Measurements from ENCODE around the gene CCR3.

CCR3 gene

DNA sequence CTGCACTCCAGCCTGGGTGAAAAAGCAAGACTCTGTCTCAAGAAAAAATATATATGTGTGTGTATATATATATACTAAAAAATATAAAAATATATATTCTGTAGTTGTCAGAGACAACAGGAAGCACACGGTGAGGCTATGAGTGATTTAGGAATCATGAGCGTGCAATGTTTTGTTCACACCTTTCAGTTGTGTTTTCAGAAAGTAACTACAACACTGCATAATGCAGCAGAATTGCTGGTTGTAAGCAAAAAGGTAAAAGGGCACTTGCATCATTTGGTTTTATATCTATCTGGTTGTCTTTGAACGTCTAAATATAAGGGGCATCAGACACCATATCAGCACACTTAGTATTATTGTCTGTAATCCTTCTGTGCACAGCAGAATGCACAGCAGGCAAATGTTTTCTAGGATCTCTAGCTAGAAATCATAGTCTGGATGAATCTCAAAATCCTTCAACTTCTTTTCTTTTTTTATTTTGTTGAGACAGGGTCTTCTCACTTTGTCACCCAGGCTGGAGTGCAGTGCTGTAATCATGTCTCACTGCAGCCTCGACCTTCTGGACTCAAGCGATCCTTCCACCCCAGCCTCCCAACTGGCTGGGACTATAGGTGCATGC is 44.8 kb downstream of the CCR3 start:
- DNase-seq = no peak
- in situ Hi-C loops (cut with HindIII; ENCODE audit: low pct_ligation_motif_present, low pct_unique_long_range_greater_than_20kb, low sequenced_read_pairs) = no loop called here

DNA sequence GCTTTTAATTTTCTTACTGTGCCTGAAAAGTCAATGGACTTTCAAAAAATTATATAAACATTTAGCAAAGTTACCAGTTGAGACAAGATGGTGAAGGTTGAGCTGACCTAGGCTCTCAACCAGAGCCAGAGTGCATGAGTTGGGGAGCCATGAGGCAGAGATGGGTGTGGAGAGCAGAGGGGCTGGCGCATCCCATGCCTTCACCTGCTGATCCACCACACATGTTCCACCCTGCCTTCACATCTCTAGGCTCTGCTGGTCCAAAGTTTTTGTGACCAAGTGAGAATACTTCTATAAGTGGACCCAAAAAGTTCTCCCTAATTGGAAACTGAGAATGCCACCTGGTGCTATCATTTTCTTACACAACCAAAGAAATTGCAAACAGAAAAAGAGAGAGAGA is 47.3 kb downstream of the CCR3 start:
- in situ Hi-C loops (cut with HindIII; ENCODE audit: low pct_ligation_motif_present, low pct_unique_long_range_greater_than_20kb, low sequenced_read_pairs) = no loop called here
- no peak for DNase-seq

DNA sequence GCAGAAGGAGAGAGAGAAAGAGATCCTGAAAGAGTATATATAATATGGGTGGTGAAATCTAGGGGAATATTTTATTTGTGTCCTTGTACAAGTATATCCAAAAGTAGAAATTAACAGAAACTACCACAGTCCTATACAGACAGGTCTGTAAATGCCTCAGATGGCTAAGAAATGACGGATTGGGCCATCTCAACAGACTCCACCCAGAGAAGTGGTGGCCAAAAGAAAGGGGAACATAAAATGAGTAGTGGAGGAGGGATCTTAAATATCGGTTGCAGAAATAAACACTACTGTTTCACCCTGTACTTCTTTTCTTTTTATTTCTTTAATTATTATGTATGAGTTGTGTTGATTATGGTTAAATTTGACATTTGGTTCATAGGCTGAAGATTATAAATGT is 47.7 kb downstream of the CCR3 start:
- in situ Hi-C loops (cut with HindIII; ENCODE audit: low pct_ligation_motif_present, low pct_unique_long_range_greater_than_20kb, low sequenced_read_pairs) = no loop called here
- DNase-seq = no peak

DNA sequence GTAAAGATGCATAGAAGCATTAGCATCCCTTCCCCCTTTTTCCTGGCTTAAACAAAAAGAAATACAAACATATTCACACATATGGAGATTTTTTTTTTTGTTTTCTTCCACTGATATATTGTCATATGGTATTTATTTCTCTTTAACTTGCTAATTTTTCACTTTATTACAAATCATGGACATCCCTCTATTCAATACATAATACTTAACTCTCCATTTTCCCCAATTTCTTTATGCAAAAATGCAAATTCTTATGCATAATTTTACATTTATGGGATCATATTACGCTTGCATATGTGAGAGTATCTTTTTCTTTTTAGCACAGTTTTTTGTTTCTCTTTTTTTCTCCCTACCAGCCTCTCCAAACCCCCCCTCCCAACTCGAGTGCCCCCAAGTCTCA is 48.8 kb downstream of the CCR3 start:
- DNase-seq = no peak
- in situ Hi-C loops (cut with HindIII; ENCODE audit: low pct_ligation_motif_present, low pct_unique_long_range_greater_than_20kb, low sequenced_read_pairs) = no loop called here

DNA sequence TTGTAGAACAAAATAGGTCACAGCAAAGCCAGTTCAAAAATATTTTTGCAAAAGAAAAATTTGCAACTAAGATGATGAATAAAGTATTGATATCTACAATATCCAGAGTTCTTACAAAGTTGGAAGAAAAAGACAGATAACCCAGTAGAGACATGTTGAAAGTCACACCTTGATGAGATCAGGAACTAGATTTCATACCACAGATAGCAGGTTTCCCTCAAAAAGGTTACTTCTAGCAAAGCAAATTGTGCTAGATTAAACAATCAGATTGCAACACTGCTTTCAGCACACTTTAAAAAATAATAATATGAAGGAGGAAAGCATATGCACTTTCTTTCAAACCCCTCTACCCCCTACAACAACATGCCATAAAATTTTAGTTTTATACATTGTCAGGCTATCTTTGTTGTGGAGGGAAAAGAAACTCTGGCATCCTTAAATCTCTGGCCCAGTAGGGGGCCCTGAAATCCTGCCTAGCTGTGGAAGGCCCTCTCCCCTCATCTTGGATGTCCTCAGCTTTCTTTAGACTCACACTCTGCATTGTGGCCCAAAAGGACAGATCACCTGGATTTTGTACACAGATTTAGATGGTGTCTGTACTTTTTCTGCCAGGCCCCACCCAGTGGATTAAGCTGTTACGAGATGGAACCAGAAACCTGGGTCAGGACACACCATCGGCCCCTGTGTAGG is 50.9 kb downstream of the CCR3 start:
- in situ Hi-C loops (cut with HindIII; ENCODE audit: low pct_ligation_motif_present, low pct_unique_long_range_greater_than_20kb, low sequenced_read_pairs) = no loop called here
- DNase-seq = no peak

DNA sequence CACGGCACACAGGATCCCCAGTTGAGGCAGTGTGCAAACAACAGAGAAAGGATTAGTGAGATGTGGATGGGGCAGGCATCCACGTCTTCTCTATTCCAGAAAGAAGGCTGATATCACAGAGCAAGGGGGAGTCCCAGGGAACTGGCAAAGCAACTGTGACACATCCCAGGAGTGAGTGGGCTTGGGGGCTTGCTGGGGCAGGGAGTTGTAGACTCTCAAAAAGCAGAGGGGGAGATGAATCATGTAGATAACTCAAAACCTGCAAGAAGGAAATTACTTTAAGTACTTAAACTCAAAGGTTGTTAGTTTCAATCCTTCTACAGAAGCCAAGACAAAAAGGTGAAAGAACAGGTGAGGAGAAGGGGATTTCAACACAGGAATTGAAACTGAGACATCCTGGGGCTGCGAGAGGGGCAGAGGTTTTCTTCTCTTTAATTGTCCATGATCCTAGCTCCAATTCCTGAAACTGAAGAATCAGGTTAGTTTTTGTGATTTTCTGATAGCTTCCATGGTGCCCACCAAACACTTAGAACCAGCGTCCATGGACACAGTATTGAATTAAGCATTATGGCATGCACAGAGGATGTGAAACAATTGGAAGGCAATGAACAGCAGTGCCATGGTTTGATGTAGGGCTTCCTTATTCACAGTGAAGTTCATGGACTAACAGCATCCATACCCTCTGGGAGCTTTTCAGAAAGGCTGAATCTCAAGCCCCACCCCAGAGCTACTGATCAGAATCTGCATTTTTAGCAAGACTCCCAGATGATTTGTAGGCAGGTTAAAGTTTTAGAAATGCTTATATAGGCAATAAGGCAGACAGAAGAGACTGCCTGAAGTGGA is 52.0 kb downstream of the CCR3 start:
- in situ Hi-C loops (cut with HindIII; ENCODE audit: low pct_ligation_motif_present, low pct_unique_long_range_greater_than_20kb, low sequenced_read_pairs) = no loop called here
- DNase-seq = no peak

DNA sequence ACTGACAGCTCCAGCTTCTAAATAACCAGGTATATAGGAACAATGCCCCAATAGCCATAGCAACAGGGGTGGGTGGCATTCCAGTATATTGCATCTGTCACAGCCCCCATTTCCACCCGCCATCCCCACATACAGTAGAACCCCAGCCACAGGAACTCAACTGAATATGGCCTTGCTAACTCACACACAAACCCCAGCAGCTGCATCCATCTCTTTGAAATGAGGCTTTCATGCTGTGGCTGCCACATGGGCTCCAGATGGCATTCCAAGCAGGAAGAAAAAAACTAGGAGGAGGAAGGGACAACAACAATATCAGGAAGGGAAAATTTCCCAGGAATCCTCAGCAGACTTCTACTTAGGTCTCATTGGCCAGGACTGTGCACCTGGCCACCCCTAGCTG is 54.6 kb downstream of the CCR3 start:
- in situ Hi-C loops (cut with HindIII; ENCODE audit: low pct_ligation_motif_present, low pct_unique_long_range_greater_than_20kb, low sequenced_read_pairs) = no loop called here
- DNase-seq = no peak

DNA sequence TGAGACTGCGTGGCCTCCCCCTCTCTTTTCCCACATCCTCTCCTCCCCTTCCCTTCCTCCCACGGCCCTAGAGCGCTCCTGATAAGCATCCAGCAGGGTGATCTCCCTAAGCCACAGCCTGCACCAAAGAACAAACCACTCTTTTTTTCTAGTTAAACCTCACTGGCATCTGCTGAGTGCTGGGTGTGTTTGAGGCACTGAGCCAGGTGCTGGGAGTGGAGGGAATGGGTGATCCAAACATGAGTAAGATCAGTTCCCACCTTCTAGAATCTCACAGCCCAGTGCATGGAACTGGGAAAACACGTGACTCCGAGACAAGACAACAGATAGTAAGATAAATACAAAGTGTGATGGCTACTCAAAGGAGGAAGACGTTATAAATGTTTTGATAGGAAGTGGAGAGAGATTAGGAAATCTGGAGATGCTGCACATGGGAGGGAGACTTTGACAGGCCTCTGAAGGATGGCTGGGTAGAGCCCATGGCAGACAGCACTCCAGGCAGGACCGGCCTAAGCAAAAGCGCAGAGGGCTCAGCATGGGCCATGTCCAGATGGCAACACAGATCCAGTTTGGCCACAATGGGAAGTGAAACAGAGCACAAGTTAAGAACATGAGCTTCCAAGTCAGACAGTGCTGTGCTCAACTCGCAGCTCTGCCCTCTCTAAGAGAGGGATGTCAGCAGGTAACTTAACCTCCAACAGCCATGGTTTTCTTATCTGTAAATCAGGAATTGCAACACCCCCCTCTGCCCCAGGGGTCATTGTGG is 55.6 kb downstream of the CCR3 start:
- DNase-seq = no peak

DNA sequence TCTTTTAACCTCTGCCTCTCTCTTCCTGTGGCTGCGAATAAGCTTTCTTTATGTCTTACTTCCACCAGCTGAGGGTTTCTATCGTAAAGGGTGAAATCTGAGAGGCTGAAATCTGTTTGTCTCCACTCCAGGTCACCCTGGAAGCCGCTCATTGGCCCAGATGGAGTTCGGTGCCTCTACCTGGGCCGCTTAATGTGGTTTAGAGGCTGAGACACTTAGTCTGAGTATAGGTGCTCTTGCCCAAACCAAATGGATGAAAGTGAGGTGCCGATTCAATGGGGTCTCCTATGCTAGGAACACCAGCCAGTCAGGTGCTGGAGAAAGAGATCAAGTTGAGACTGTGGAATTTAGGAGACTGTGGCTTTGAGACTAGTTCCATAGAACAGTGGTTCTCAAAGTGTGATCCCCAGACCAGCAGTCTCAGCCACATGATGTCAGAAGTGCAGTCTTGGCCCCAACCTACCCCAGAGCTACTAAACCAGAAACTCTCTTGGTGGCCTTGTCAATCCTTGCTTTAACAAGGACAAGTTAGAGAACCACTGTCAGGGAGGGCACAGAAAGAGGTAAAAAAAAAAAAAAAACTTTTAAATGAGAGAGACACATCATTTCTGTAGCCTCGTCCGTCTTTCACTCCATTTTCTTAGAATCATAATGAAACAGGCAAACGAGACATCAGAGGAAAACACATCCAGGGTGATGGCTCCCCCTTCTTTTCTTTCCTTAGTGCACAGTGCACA is 56.8 kb downstream of the CCR3 start:
- in situ Hi-C loops (cut with HindIII; ENCODE audit: low pct_ligation_motif_present, low pct_unique_long_range_greater_than_20kb, low sequenced_read_pairs) = no loop called here
- no peak for DNase-seq

More for the DNA sequence above, 55.6 kb downstream of the CCR3 start:
- in situ Hi-C loops (cut with HindIII; ENCODE audit: low pct_ligation_motif_present, low pct_unique_long_range_greater_than_20kb, low sequenced_read_pairs) = no loop called here

DNA sequence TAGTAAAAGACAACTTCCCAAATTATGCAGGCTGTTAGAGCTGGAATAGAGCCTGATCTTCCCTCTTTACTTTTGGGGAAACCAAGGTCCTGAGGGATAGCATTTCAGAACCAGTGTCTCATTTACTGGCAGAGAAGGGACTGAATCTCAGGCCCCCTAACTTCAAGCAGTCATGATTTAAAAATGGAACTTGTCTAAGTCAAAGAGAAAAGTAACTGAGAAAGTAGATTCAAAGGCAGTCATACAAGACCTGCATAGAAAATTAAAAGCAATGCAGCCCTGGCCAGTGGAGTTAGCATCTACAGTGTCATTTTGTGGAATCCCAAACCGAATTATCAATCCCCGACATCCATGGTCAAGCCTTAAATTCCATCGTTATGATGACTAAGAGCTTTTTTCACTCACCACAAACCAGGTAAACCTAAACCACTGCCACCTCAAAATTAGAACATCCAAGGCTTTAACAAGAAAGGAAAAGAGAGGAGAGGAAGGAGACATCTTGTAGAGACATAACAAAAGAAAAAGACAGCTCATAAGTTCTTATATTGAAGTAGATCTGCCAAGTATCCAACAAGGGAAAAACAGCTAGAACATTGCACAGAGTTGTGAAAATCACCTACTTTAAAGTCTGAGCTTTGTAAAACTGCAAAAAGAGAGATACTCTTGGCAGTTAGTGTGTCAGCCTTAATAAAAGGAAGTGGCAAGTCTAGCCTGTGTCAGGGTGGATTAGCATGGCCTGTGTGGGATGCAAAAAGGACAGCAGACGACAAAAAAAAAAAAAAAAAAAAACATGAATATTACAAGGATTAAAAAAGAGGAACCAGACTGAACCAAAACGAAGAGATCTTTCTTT is 57.6 kb downstream of the CCR3 start:
- in situ Hi-C loops (cut with HindIII; ENCODE audit: low pct_ligation_motif_present, low pct_unique_long_range_greater_than_20kb, low sequenced_read_pairs) = no loop called here
- DNase-seq = no peak

DNA sequence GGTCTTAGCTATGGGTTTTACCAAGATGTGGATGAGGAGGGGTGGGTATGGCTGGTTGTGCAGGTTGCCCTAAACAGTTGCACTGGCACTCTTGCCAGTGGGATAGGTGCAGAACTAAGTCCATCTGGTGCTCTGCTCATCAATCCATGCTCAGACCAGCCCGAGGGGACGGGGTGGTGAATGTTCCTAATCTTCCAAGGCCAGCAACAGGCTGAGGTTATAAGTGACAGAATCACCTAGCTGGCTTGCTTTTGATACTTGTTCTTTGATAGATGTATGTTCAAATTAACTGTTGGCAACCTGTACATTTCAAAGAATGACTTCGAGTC is 58.2 kb downstream of the CCR3 start:
- DNase-seq = no peak
- in situ Hi-C loops (cut with HindIII; ENCODE audit: low pct_ligation_motif_present, low pct_unique_long_range_greater_than_20kb, low sequenced_read_pairs) = no loop called here

DNA sequence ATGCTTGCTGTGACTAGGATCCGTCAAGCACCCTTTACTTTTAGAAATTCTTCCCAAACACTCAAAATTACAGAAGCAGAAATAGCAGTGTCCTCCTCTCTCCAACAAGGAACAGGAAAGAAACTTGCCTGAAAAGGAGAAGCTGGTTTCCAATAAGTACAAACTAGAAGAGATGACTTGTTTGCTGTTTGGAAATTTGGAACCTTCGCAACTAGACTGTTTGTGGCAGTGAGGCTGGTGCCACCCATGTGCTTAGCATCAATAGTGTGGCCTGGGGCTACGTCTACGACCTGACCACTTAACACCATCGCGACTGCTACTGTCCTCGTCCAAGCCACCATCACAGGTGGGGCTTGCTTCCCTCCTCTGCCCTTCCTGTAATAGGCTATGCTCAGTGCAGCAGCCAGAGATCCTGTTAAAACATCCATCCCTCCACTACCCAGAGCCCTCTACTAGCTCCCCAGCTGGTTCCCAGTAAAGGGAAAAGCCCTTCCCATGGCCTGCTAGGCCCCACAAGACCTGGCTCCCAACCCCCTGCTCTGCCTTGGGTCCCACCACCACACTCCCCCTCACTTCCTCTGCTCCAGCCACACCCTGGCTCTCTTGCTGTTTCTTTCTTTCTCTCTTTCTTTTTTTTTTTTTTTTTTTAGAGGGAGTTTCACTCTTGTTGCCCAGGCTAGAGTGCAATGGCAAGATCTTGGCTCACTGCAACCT is 59.0 kb downstream of the CCR3 start:
- DNase-seq = no peak
- in situ Hi-C loops (cut with HindIII; ENCODE audit: low pct_ligation_motif_present, low pct_unique_long_range_greater_than_20kb, low sequenced_read_pairs) = no loop called here

DNA sequence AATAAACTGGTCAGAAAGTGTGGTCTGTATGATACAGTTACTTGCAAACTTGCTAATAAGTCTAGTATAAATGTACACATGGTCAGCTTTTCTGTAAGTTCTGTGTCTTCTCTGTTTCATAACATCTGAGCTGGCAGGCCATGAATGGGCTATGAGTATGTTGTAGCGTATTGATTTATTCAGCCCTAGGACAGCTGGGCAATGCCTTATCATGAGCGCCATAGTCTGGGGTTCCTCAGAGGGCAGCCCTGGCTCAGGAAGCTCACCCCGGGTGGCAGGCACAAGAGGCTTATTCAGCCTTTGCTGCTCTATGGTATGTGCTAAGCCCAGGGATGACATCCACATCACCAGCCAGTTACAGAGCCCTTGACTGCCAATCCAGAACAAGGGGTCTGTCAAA is 61.0 kb downstream of the CCR3 start:
- in situ Hi-C loops (cut with HindIII; ENCODE audit: low pct_ligation_motif_present, low pct_unique_long_range_greater_than_20kb, low sequenced_read_pairs) = no loop called here
- DNase-seq = no peak

DNA sequence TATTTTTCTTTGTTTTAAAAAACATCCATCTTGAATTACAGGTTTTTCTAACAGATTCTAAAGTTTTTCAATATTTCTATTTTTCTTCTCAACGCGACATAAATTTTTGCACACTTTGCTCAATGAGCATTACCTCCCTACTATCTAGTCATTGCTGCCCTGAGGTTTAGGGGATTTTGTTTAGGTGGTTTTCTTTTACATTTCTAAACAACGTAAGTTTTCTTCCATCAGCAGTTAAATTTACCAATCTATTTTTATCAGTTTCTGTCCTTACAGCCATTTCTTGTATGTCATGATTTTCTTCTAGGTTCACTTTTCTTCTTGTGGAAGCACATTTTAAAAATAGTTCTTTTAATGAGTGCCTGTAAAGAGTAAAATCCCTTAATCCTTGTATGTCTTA is 62.5 kb downstream of the CCR3 start:
- in situ Hi-C loops (cut with HindIII; ENCODE audit: low pct_ligation_motif_present, low pct_unique_long_range_greater_than_20kb, low sequenced_read_pairs) = no loop called here
- no peak for DNase-seq

DNA sequence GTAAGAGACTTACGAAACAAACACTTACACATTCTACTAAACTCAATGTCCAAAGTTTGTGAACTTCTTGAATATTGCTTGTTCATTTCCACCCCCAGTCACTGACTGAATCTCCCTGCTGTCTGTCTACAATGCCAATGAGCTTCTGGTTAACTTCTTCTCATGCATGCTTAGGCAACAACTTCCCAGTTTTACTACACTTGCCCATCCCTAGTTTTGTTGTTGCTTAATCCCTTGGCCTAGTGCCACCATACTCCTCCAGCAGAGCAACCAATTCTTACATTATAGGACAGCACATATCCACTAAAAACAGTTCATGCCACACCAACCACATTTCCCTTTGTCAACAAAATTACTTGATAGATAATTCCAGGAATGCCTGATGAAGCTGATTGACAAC is 70.7 kb downstream of the CCR3 start:
- in situ Hi-C loops (cut with HindIII; ENCODE audit: low pct_ligation_motif_present, low pct_unique_long_range_greater_than_20kb, low sequenced_read_pairs) = no loop called here
- DNase-seq = no peak

DNA sequence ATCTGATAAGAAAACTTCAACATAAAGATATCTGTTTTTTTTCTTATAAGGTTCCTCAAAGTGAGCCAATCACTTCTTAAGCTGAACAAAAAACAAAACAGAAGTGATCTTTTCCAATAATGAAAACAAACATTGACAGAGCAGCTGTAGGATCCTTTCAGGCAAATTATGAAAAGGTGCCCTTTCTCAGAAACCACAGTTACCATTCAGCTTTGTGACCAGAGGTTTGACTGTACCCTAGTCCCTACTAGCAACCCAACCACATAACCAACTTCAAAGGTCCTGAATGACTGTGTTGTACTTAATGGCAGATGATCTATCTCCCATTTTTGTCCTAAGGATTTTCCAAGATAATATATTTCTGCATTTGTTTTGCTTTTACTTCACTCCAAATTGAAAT is 72.3 kb downstream of the CCR3 start:
- no peak for DNase-seq
- in situ Hi-C loops (cut with HindIII; ENCODE audit: low pct_ligation_motif_present, low pct_unique_long_range_greater_than_20kb, low sequenced_read_pairs) = no loop called here

DNA sequence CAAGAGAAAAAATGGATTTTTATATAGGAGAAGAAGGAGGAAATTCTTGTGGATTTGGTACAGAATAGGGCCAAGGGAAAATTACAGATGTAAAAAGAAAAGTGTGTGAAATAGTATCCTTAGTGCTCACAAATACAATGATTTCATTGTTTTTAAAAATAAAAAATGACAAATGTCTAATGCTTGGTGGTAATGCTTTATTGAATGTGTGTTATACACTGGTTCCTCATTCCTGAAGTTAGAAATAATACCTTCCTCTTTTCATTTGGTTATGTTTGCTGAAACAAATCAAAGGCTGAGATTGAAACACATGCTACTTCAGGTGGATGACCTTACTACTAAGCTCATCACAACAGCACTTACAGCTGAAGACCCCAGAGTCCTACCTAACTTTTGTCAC is 73.9 kb downstream of the CCR3 start:
- in situ Hi-C loops (cut with HindIII; ENCODE audit: low pct_ligation_motif_present, low pct_unique_long_range_greater_than_20kb, low sequenced_read_pairs) = no loop called here
- DNase-seq = no peak
